AG20443 (cell line): Measurements from ENCODE around the gene C11orf98.
"Not testable (repeated sequence)": the region's sequence is repeated elsewhere in the genome, so short reads cannot be mapped to it uniquely, and the experiment has no call there.

Experiments used
- DNase-seq: peaks from one replicate; pipeline ENCODE4 v3.0.0; 2012; ENCODE audit warnings: low spot score, mixed read lengths

C11orf98 gene

GRCh38 chr11:62665075-62665598 lies at the start of gene C11orf98, which contains the start of gene CSKMT:
C11orf98 (minus strand) TSS chr11:62665210; CDS start chr11:62665169, 41 bp downstream.
CSKMT (plus strand) TSS chr11:62665312; CDS start chr11:62665880, 568 bp downstream.
- peak; percentile 97 for DNase-seq

GRCh38 chr11:62713343-62713742 lies 48.3 kb upstream of the C11orf98 start:
- DNase-seq = no peak

GRCh38 chr11:62712861-62713260 lies 47.9 kb upstream of the C11orf98 start:
- DNase-seq = no peak

- DNase-seq = no peak
These were observed 47.3 kb upstream of the C11orf98 start for GRCh38 chr11:62712276-62712812.

GRCh38 chr11:62710001-62710345 lies 45.0 kb upstream of the C11orf98 start:
- DNase-seq = peak; percentile 54

- DNase-seq = peak; percentile 94
These were observed 44.4 kb upstream of the C11orf98 start for GRCh38 chr11:62709247-62710000.

GRCh38 chr11:62708793-62709192 lies 43.8 kb upstream of the C11orf98 start:
- no peak for DNase-seq

GRCh38 chr11:62708392-62708791 lies 43.4 kb upstream of the C11orf98 start:
- no peak for DNase-seq

GRCh38 chr11:62707277-62707861 lies 42.4 kb upstream of the C11orf98 start, which contains the start of the genes BSCL2 and GNG3:
BSCL2 (minus strand) TSS chr11:62707424; CDS start chr11:62707195, 229 bp downstream.
GNG3 (plus strand) TSS chr11:62707676; CDS start chr11:62708296, 620 bp downstream.
- no peak for DNase-seq

- DNase-seq = no peak
These were observed 41.8 kb upstream of the C11orf98 start for GRCh38 chr11:62706850-62707247.

GRCh38 chr11:62705880-62706849 lies 41.2 kb upstream of the C11orf98 start:
- peak; percentile 96 for DNase-seq

GRCh38 chr11:62705413-62705812 lies 40.4 kb upstream of the C11orf98 start:
- DNase-seq = no peak

- not testable (repeated sequence) for DNase-seq
These were observed 38.9 kb upstream of the C11orf98 start for GRCh38 chr11:62703921-62704320.

GRCh38 chr11:62702246-62702645 lies 37.2 kb upstream of the C11orf98 start:
- no peak for DNase-seq

GRCh38 chr11:62694455-62695167 lies 29.6 kb upstream of the C11orf98 start:
- DNase-seq = peak; percentile 80

GRCh38 chr11:62693624-62694023 lies 28.6 kb upstream of the C11orf98 start:
- not testable (repeated sequence) for DNase-seq

- peak; percentile 97 for DNase-seq
These were observed 24.6 kb upstream of the C11orf98 start, which contains the start of gene LRRN4CL for GRCh38 chr11:62689421-62690183. LRRN4CL (minus strand) TSS chr11:62689530; CDS start chr11:62688508, 1,022 bp downstream.

GRCh38 chr11:62688491-62688890 lies 23.5 kb upstream of the C11orf98 start:
- no peak for DNase-seq

GRCh38 chr11:62687508-62688396 lies 22.7 kb upstream of the C11orf98 start:
- no peak for DNase-seq
